ENCODE measurements around the gene ADCY9. TPM values are rescaled to one million over a fixed set of nuclear protein-coding genes. Genes with fewer than 3 reads are reported as not detected.

ADCY9 gene
- polyA plus RNA-seq, 2 of the 4 experiments (the other 2 are of a cell fraction), result 6.2 to 7.6 TPM

- ATAC-seq (0 out of 6 replicates have a peak, but pooled peaks of 1 of the 2 experiments have one; percentile 12), DNase-seq (ENCODE audit: low read depth in 1 of 2, low spot score in 1 of 2) (no peak), FAIRE-seq (no peak)
- CTCF ChIA-PET, result interaction anchor here (0.7 kb wide), 1 partner anchor 167 kb away, joined by 4 read pairs; no protein-coding TSS in a partner anchor
- Histone ChIP-seq H3K4me1 (peaks cover 41% of the 10 kb centered on the region), H3K4me2 (no peak overlapping the region), H3K27ac (peak overlapping the region in 1 of 2 experiments; percentile 48; a peak in 2 of 6 replicates), H3K9me3 (no peaks in the 10 kb centered on the region), H3K4me3 (no peak overlapping the region)
- no peak for TF ChIP-seq CHD4 (IDR thresholded peaks at IDR 0.05; ENCODE audit: borderline replicate concordance)
- TF ChIP-seq HDAC2 (IDR thresholded peaks at IDR 0.05), result no peak
- TF ChIP-seq RFX5 (IDR thresholded peaks at IDR 0.05), result no peak
- no peak for TF ChIP-seq POLR2A (IDR thresholded peaks at IDR 0.05; ENCODE audit: low read length)
- no peak for TF ChIP-seq SMC3 (IDR thresholded peaks at IDR 0.05)
- no peak for TF ChIP-seq CBX8 (IDR thresholded peaks at IDR 0.05)
- WGBS (ENCODE audit: missing lambda C conversion rate), result 89% methylated on average over 20 of the region's 20 CpGs
- POLR2A ChIA-PET, result no interaction called here
These were observed 104.9 kb downstream of the ADCY9 start for GRCh38 chr16:4011225-4011939.

GRCh38 chr16:4010225-4011158 lies 105.8 kb downstream of the ADCY9 start:
- Histone ChIP-seq H3K27ac (peak overlapping the region in 1 of 2 experiments; percentile 48; a peak in 2 of 6 replicates), H3K9me3 (no peaks in the 10 kb centered on the region), H3K4me1 (peaks cover 32% of the 10 kb centered on the region), H3K4me3 (no peak overlapping the region), H3K4me2 (no peak overlapping the region)
- ChIA-PET POLR2A (no interaction called here), CTCF (no interaction called here)
- TF ChIP-seq KDM1A (IDR thresholded peaks at IDR 0.05; ENCODE audit: low read depth) (no peak), POLR2A (IDR thresholded peaks at IDR 0.05; ENCODE audit: low read length) (no peak), CHD4 (IDR thresholded peaks at IDR 0.05; ENCODE audit: borderline replicate concordance) (no peak)
- no peak for DNase-seq (ENCODE audit: low read depth in 1 of 2, low spot score in 1 of 2)
- ATAC-seq, result no peak
- no peak for FAIRE-seq
- 82% methylated on average over 30 of the region's 32 CpGs for WGBS (ENCODE audit: missing lambda C conversion rate)

- H3K4me1 ChIP-seq, result peaks cover 19% of the 10 kb centered on the region
- no peak overlapping the region for H3K27ac ChIP-seq
- ChIA-PET CTCF (interaction anchor here (0.6 to 1.6 kb wide), 5 partner anchors 26 to 393 kb away, joined by 3 to 4 read pairs (median 3); no protein-coding TSS in a partner anchor), POLR2A (no interaction called here)
- no peak for ATAC-seq
- no peaks in the 10 kb centered on the region for H3K9me3 ChIP-seq
- no peak for DNase-seq (ENCODE audit: low read depth in 1 of 2, low spot score in 1 of 2)
- no peak overlapping the region for H3K4me2 ChIP-seq
- FAIRE-seq, result no peak
- 97% methylated on average over 6 of the region's 6 CpGs for WGBS (ENCODE audit: missing lambda C conversion rate)
- H3K4me3 ChIP-seq, result no peak overlapping the region
- TF ChIP-seq ATOH8 (CRISPR knock-in tag; IDR thresholded peaks at IDR 0.05; ENCODE audit: low read depth), result no peak
- TF ChIP-seq HMGXB4 (CRISPR knock-in tag; IDR thresholded peaks at IDR 0.05; ENCODE audit: borderline replicate concordance), result no peak
- TF ChIP-seq CEBPB (IDR thresholded peaks at IDR 0.05), result no peak
- TF ChIP-seq FOSB (CRISPR knock-in tag; IDR thresholded peaks at IDR 0.05), result no peak
- no peak for TF ChIP-seq JUNB (IDR thresholded peaks at IDR 0.05)
- no peak for TF ChIP-seq KDM5A (IDR thresholded peaks at IDR 0.05)
- TF ChIP-seq ESRRA (IDR thresholded peaks at IDR 0.05; ENCODE audit: borderline replicate concordance, low read length), result no peak
- TF ChIP-seq HEYL (CRISPR knock-in tag; IDR thresholded peaks at IDR 0.05), result no peak
- no peak for TF ChIP-seq PHF8 (IDR thresholded peaks at IDR 0.05; ENCODE audit: borderline replicate concordance, low read depth)
- TF ChIP-seq CHD2 (IDR thresholded peaks at IDR 0.05; ENCODE audit: low read length, partially characterized antibody), result no peak
- TF ChIP-seq FOSL2 (IDR thresholded peaks at IDR 0.05), result no peak
- TF ChIP-seq FOSL2 (CRISPR knock-in tag; IDR thresholded peaks at IDR 0.05), result no peak
- no peak for TF ChIP-seq ZSCAN20 (CRISPR knock-in tag; IDR thresholded peaks at IDR 0.05)
- no peak for TF ChIP-seq POLR2AphosphoS2 (conservative IDR thresholded peaks at IDR 0.05; ENCODE audit: low read length)
- no peak for TF ChIP-seq KDM1A (IDR thresholded peaks at IDR 0.05; ENCODE audit: low read depth)
- no peak for TF ChIP-seq HOXA7 (CRISPR knock-in tag; IDR thresholded peaks at IDR 0.05)
- TF ChIP-seq RAD21 (conservative IDR thresholded peaks at IDR 0.05 in 1 of 2, IDR thresholded peaks at IDR 0.05 in 1 of 2), result no peak
- TF ChIP-seq NR3C1 (IDR thresholded peaks at IDR 0.05), result no peak
- TF ChIP-seq CTCF (IDR thresholded peaks at IDR 0.05), result no peak
These were observed 107.1 kb downstream of the ADCY9 start for GRCh38 chr16:4009177-4009576.

Measured in A549 (cell line).